ENCODE results near the gene ATP11A.

- TF ChIP-seq CTCF (IDR thresholded peaks at IDR 0.05) (no peak), POLR2A (IDR thresholded peaks at IDR 0.05) (no peak)
Observed at GRCh38 chr13:112713517-112714253, 23.8 kb downstream of the ATP11A start.
